Smooth muscle cell (in vitro differentiated cells): ENCODE measurements around the gene IRS2. TPM values are rescaled to one million over a fixed set of nuclear protein-coding genes. Genes with fewer than 3 reads are reported as not detected.

Source experiments
- DNase-seq: peaks from one replicate; lab custom pipeline; 2025; ENCODE audit not compliant: unreplicated experiment; lab: John Stamatoyannopoulos, UW
- H2AFZ ChIP-seq: fragments of 200-600 bp; sonication (generic); 2 replicates; pipeline ENCODE4 v1.6.0; 2016; ENCODE audit warnings: antibody characterized with exemption, low read depth, mild to moderate bottlenecking
- H3F3A ChIP-seq: fragments of 200-600 bp; sonication (generic); 2 replicates; pipeline ENCODE4 v1.6.0; 2017; ENCODE audit warnings: antibody characterized with exemption, low read depth
- H3K27ac ChIP-seq: fragments of 200-600 bp; sonication (generic); 2 replicates; pipeline ENCODE4 v1.5.1; 2016; ENCODE audit warnings: low read depth, mild to moderate bottlenecking
- H3K27me3 ChIP-seq: fragments of 200-600 bp; sonication (generic); 2 replicates; pipeline ENCODE4 v1.6.1; 2016; ENCODE audit warnings: low read depth, mild to moderate bottlenecking
- H3K36me3 ChIP-seq: fragments of 200-600 bp; sonication (generic); 2 replicates; pipeline ENCODE4 v1.5.1; 2016; ENCODE audit warnings: low read depth
- H3K4me1 ChIP-seq: fragments of 200-600 bp; sonication (generic); 2 replicates; pipeline ENCODE4 v1.5.1; 2016; ENCODE audit warnings: low read depth
- H3K4me2 ChIP-seq: fragments of 200-600 bp; sonication (generic); 2 replicates; pipeline ENCODE4 v1.6.0; 2016; ENCODE audit warnings: mild to moderate bottlenecking
- H3K4me3 ChIP-seq: fragments of 200-600 bp; sonication (generic); 2 replicates; pipeline ENCODE4 v1.5.1; 2016; ENCODE audit warnings: mild to moderate bottlenecking
- H3K79me2 ChIP-seq: fragments of 200-600 bp; sonication (generic); 2 replicates; pipeline ENCODE4 v1.6.0; 2016; ENCODE audit warnings: low read depth, mild to moderate bottlenecking
- H3K9ac ChIP-seq: fragments of 200-600 bp; sonication (generic); 2 replicates; pipeline ENCODE4 v1.6.0; 2016; ENCODE audit warnings: low read depth
- H3K9me3 ChIP-seq: fragments of 200-600 bp; sonication (generic); replicated peaks from 2 replicates; pipeline ENCODE4 v1.5.1; 2016; ENCODE audit warnings: low read depth
- H4K20me1 ChIP-seq: fragments of 200-600 bp; sonication (generic); 2 replicates; pipeline ENCODE4 v1.6.0; 2016; ENCODE audit warnings: low read depth
- CTCF ChIP-seq: fragments of 200-600 bp; sonication (generic); IDR thresholded peaks from 2 replicates; pipeline ENCODE4 v1.5.1; 2017; ENCODE audit warnings: borderline replicate concordance, mild to moderate bottlenecking, antibody characterized with exemption; ENCODE audit not compliant: insufficient read depth, poor library complexity, severe bottlenecking
- WGBS: methylation state at CpG from one replicate; pipeline ENCODE4 v1.1.7; 2016; ENCODE audit warnings: low lambda C conversion rate; 5-methylcytosine and 5-hydroxymethylcytosine counted together
- polyA plus RNA-seq: library from polyadenylated mRNA; unstranded; fragments of >200 nt; fragmentation: Nextera tagmentation; extraction: Ambion mirVana; gene quantifications from 2 replicates; pipeline ENCODE4 v1.2.1, GENCODE V29; 2016
- total RNA-seq: library from RNA; depleted of rRNA; stranded (reverse); fragments of >200 nt; gene quantifications from 2 replicates; pipeline ENCODE4 v1.2.3, GENCODE V29; 2014

Gene IRS2
- total and polyA plus RNA-seq, 2 experiments from 2014 or later = 0.90 to 1.7 TPM

GRCh38 chr13:109743706-109744453, 42.5 kb downstream of the IRS2 start:
- no peak for TF ChIP-seq CTCF
- 49% methylated on average over 12 of the region's 12 CpGs for WGBS
- H3K4me2 ChIP-seq = no peak overlapping the region
- no peaks in the 10 kb centered on the region for H3K79me2 ChIP-seq
- no peak overlapping the region for H2AFZ ChIP-seq
- no peak overlapping the region for H3K4me3 ChIP-seq
- no peaks in the 10 kb centered on the region for H3K27me3 ChIP-seq
- no peaks in the 10 kb centered on the region for H4K20me1 ChIP-seq
- H3K36me3 ChIP-seq = no peaks in the 10 kb centered on the region
- no peak overlapping the region for H3K27ac ChIP-seq
- peaks cover 9% of the 10 kb centered on the region for H3K4me1 ChIP-seq
- no peak for DNase-seq
- H3F3A ChIP-seq = no peaks in the 10 kb centered on the region
- no peak overlapping the region for H3K9ac ChIP-seq
- H3K9me3 ChIP-seq = no peaks in the 10 kb centered on the region

- Histone ChIP-seq H3K9ac (no peak overlapping the region), H3K4me3 (no peak overlapping the region), H3K4me1 (peaks cover 9% of the 10 kb centered on the region), H2AFZ (no peak overlapping the region), H3K4me2 (no peak overlapping the region), H3K36me3 (no peaks in the 10 kb centered on the region), H4K20me1 (no peaks in the 10 kb centered on the region), H3K9me3 (no peaks in the 10 kb centered on the region), H3K27ac (no peak overlapping the region), H3K79me2 (no peaks in the 10 kb centered on the region), H3F3A (no peaks in the 10 kb centered on the region), H3K27me3 (no peaks in the 10 kb centered on the region)
- no peak for DNase-seq
- WGBS = 91% methylated on average over 7 of the region's 7 CpGs
- TF ChIP-seq CTCF = no peak
Observed at GRCh38 chr13:109741966-109742365, 44.4 kb downstream of the IRS2 start.

- H3K4me1 ChIP-seq = peaks cover 9% of the 10 kb centered on the region
- H3K79me2 ChIP-seq = no peaks in the 10 kb centered on the region
- no peak overlapping the region for H3K4me3 ChIP-seq
- no peak for DNase-seq
- no peaks in the 10 kb centered on the region for H4K20me1 ChIP-seq
- no peaks in the 10 kb centered on the region for H3K27me3 ChIP-seq
- H3F3A ChIP-seq = no peaks in the 10 kb centered on the region
- H2AFZ ChIP-seq = no peak overlapping the region
- no peak overlapping the region for H3K4me2 ChIP-seq
- WGBS = 96% methylated on average over 10 of the region's 10 CpGs
- no peaks in the 10 kb centered on the region for H3K36me3 ChIP-seq
- no peak for TF ChIP-seq CTCF
- no peaks in the 10 kb centered on the region for H3K9me3 ChIP-seq
- no peak overlapping the region for H3K27ac ChIP-seq
- no peak overlapping the region for H3K9ac ChIP-seq
Observed at GRCh38 chr13:109740721-109741120, 45.7 kb downstream of the IRS2 start.

- Histone ChIP-seq H4K20me1 (no peaks in the 10 kb centered on the region), H3F3A (no peaks in the 10 kb centered on the region), H3K79me2 (no peaks in the 10 kb centered on the region), H3K9ac (no peak overlapping the region), H3K36me3 (no peaks in the 10 kb centered on the region), H2AFZ (no peak overlapping the region), H3K9me3 (no peaks in the 10 kb centered on the region), H3K27ac (no peak overlapping the region), H3K4me3 (no peak overlapping the region), H3K4me2 (no peak overlapping the region), H3K4me1 (peaks cover 9% of the 10 kb centered on the region), H3K27me3 (no peaks in the 10 kb centered on the region)
- TF ChIP-seq CTCF = no peak
- 92% methylated on average over 9 of the region's 9 CpGs for WGBS
- DNase-seq = no peak
Observed at GRCh38 chr13:109740121-109740520, 46.3 kb downstream of the IRS2 start.
